ENCODE data around the gene VSTM2B.

DNA sequence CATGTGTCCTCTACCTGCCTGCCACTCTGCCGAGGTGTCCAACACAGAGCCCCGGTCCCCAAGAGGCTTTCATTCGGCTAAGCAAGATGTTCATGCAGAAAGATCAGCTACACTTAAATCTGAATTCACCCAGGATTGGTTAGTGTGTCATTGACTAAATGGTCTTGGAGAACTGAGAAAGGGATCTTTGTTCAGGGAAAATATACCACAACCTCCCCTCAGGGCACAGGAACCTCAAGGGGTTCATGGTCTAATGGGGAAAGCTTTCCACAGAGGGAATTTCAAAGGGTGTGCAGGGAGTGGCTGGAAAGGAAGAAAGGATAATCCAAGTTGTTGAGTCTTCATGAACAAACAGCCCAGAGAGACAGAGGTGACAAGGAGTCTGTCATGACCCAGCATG lies 65.9 kb downstream of the VSTM2B start:
- TF ChIP-seq, protein P1, sequence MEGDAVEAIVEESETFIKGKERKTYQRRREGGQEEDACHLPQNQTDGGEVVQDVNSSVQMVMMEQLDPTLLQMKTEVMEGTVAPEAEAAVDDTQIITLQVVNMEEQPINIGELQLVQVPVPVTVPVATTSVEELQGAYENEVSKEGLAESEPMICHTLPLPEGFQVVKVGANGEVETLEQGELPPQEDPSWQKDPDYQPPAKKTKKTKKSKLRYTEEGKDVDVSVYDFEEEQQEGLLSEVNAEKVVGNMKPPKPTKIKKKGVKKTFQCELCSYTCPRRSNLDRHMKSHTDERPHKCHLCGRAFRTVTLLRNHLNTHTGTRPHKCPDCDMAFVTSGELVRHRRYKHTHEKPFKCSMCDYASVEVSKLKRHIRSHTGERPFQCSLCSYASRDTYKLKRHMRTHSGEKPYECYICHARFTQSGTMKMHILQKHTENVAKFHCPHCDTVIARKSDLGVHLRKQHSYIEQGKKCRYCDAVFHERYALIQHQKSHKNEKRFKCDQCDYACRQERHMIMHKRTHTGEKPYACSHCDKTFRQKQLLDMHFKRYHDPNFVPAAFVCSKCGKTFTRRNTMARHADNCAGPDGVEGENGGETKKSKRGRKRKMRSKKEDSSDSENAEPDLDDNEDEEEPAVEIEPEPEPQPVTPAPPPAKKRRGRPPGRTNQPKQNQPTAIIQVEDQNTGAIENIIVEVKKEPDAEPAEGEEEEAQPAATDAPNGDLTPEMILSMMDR (IDR thresholded peaks at IDR 0.05), result no peak
- TF ChIP-seq POLR2A (IDR thresholded peaks at IDR 0.05), result no peak
